ENCODE data around the gene YAP1.
"Not testable (repeated sequence)": the region's sequence is repeated elsewhere in the genome, so short reads cannot be mapped to it uniquely, and the experiment has no call there.

The YAP1 gene

GRCh38 chr11:102200325-102200724, 90.1 kb downstream of the YAP1 start:
- DNase-seq (ENCODE audit: low read depth) = not testable (repeated sequence)

- no peak for DNase-seq (ENCODE audit: low read depth)
Measured at GRCh38 chr11:102201776-102202175, 91.5 kb downstream of the YAP1 start.

- DNase-seq (ENCODE audit: low read depth) = no peak
Measured at GRCh38 chr11:102202972-102203371, 92.7 kb downstream of the YAP1 start.

- DNase-seq (ENCODE audit: low read depth) = no peak
Measured at GRCh38 chr11:102204174-102204573, 93.9 kb downstream of the YAP1 start.

GRCh38 chr11:102205805-102206204, 95.6 kb downstream of the YAP1 start:
- DNase-seq (ENCODE audit: low read depth) = no peak

- DNase-seq (ENCODE audit: low read depth) = no peak
Measured at GRCh38 chr11:102208835-102209234, 98.6 kb downstream of the YAP1 start.

- DNase-seq (ENCODE audit: low read depth) = no peak
Measured at GRCh38 chr11:102214623-102215022, 104.4 kb downstream of the YAP1 start.

- no peak for DNase-seq (ENCODE audit: low read depth)
Measured at GRCh38 chr11:102216433-102217075, 106.3 kb downstream of the YAP1 start.

- DNase-seq (ENCODE audit: low read depth) = no peak
Measured at GRCh38 chr11:102220728-102221467, 110.7 kb downstream of the YAP1 start.

GRCh38 chr11:102223859-102224258, 113.6 kb downstream of the YAP1 start:
- DNase-seq (ENCODE audit: low read depth) = no peak

- no peak for DNase-seq (ENCODE audit: low read depth)
Measured at GRCh38 chr11:102225689-102226568, 115.7 kb downstream of the YAP1 start.

- no peak for DNase-seq (ENCODE audit: low read depth)
Measured at GRCh38 chr11:102226702-102227490, 116.6 kb downstream of the YAP1 start.

- DNase-seq (ENCODE audit: low read depth) = no peak
Measured at GRCh38 chr11:102229510-102230123, 119.4 kb downstream of the YAP1 start.

GRCh38 chr11:102230186-102230585, 119.9 kb downstream of the YAP1 start:
- DNase-seq (ENCODE audit: low read depth) = no peak

- no peak for DNase-seq (ENCODE audit: low read depth)
Measured at GRCh38 chr11:102230911-102231310, 120.7 kb downstream of the YAP1 start.

- DNase-seq (ENCODE audit: low read depth) = no peak
Measured at GRCh38 chr11:102234779-102235439, 124.7 kb downstream of the YAP1 start.

- no peak for DNase-seq (ENCODE audit: low read depth)
Measured at GRCh38 chr11:102237096-102237735, 127.0 kb downstream of the YAP1 start.

- DNase-seq (ENCODE audit: low read depth) = no peak
Measured at GRCh38 chr11:102238391-102238821, 128.2 kb downstream of the YAP1 start.

- DNase-seq (ENCODE audit: low read depth) = no peak
Measured at GRCh38 chr11:102239448-102239847, 129.2 kb downstream of the YAP1 start.

GRCh38 chr11:102239911-102240310, 129.7 kb downstream of the YAP1 start:
- DNase-seq (ENCODE audit: low read depth) = no peak
